ENCODE results near the gene FAM43A.

Gene FAM43A

DNA sequence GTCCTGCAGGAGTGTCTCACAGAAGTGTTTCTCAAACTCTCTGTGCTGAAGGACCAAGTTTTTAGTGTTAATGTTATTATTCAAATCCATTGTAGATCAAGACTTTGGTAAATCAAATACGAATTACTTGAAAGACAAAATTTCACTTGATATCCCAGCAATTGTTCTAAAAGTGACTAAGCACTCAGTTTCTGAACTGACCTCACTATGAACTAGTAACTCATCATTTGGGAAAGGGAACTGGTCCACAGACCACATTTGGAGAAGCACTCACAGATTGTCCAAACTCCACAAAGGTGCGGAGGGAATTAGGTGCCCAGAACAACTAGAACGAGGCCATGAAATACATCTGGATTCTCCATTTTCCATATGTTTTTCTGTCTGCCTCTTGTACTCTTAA is 25.6 kb downstream of the FAM43A start:
- peaks cover 9% of the 10 kb centered on the region for H3K4me1 ChIP-seq (ENCODE audit: insufficient read depth, insufficient read length)
- no peak overlapping the region for H3K4me3 ChIP-seq (ENCODE audit: insufficient read length, low read depth)
- TF ChIP-seq SUZ12 (IDR thresholded peaks at IDR 0.05; ENCODE audit: extremely low read depth, insufficient read depth, insufficient read length), result no peak
- TF ChIP-seq YY1 (IDR thresholded peaks at IDR 0.05; ENCODE audit: insufficient read depth, insufficient read length), result no peak
- no peak for TF ChIP-seq ZNF274 (IDR thresholded peaks at IDR 0.05; ENCODE audit: low read depth, low read length)
- no peaks in the 10 kb centered on the region for H3K9me3 ChIP-seq (ENCODE audit: insufficient read depth, low read length)
- no peak for DNase-seq (ENCODE audit: low read depth, low spot score)
- H3K9ac ChIP-seq (ENCODE audit: insufficient read length, low read depth), result no peak overlapping the region
- H3K27me3 ChIP-seq (ENCODE audit: insufficient read depth, insufficient read length), result peaks cover 3% of the 10 kb centered on the region
- H3K36me3 ChIP-seq (ENCODE audit: insufficient read depth, insufficient read length, low read length), result no peaks in the 10 kb centered on the region

DNA sequence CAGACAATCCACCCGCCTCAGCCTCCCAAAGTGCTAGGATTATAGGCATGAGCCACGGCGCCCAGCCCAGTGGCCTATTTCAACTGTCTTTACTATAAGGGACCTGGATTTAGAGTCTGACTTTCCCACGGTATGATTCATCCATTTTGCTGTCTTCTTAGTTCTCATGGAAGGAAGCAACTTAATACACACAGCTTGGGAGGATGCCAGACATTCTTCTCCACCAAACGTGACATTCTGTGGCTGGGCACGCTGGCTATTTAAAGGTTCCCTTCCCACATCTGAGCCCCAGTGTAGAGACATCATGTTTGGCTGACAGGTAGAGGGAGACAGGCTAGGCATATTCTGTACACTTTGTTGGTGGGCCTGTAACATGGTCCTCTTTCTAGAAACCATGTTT is 26.2 kb downstream of the FAM43A start:
- DNase-seq (ENCODE audit: low read depth, low spot score), result no peak
- peaks cover 3% of the 10 kb centered on the region for H3K27me3 ChIP-seq (ENCODE audit: insufficient read depth, insufficient read length)
- no peak for TF ChIP-seq SUZ12 (IDR thresholded peaks at IDR 0.05; ENCODE audit: extremely low read depth, insufficient read depth, insufficient read length)
- no peak for TF ChIP-seq ZNF274 (IDR thresholded peaks at IDR 0.05; ENCODE audit: low read depth, low read length)
- no peak for TF ChIP-seq YY1 (IDR thresholded peaks at IDR 0.05; ENCODE audit: insufficient read depth, insufficient read length)

DNA sequence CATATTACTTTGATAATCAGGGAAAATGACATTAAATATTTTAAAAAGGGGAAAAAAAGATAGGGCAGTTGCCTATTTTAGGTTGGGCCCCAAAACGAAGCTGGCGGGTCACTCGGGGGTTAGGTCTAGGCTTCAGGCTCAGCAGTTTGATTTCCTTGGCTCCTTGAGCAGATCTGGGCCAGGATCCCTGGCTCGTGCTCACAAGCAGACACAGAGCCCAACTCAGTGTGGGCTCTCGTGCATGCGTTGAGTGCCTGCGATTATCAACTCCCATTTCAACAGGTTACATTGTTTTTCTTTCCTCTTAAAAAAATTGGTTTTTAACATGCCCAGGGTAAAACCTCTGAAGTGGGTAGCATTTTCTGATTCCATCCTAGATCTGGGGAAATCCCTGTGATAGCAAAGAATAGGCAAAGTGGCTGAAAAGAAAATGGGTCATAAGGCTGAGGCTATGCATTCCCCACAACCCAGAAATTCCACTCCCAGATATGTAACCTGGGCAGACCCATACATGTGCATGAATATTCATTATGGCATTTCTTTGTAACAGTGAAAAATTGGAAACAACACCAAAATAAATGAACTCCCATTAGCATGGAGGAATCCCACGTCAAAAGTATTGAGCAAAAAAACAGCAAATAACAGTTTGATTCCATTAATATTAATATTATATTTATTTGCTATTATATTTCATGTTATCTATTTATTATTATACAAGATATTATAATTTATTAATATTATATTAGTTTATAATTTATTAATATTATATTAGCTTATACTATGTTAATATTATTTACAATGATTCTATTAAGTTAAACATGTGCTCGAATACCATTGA is 27.8 kb downstream of the FAM43A start:
- Histone ChIP-seq H3K9me3 (ENCODE audit: insufficient read depth, low read length) (no peaks in the 10 kb centered on the region), H3K4me3 (ENCODE audit: insufficient read length, low read depth) (no peak overlapping the region), H3K27me3 (ENCODE audit: insufficient read depth, insufficient read length) (no peaks in the 10 kb centered on the region), H3K4me1 (ENCODE audit: insufficient read depth, insufficient read length) (no peaks in the 10 kb centered on the region), H3K9ac (ENCODE audit: insufficient read length, low read depth) (no peak overlapping the region), H3K36me3 (ENCODE audit: insufficient read depth, insufficient read length, low read length) (no peaks in the 10 kb centered on the region)
- DNase-seq (ENCODE audit: low read depth, low spot score), result no peak
- TF ChIP-seq SUZ12 (IDR thresholded peaks at IDR 0.05; ENCODE audit: extremely low read depth, insufficient read depth, insufficient read length) (no peak), YY1 (IDR thresholded peaks at IDR 0.05; ENCODE audit: insufficient read depth, insufficient read length) (no peak), ZNF274 (IDR thresholded peaks at IDR 0.05; ENCODE audit: low read depth, low read length) (no peak)

More for the DNA sequence above, 26.2 kb downstream of the FAM43A start:
- no peak overlapping the region for H3K4me3 ChIP-seq (ENCODE audit: insufficient read length, low read depth)
- no peaks in the 10 kb centered on the region for H3K9me3 ChIP-seq (ENCODE audit: insufficient read depth, low read length)
- H3K9ac ChIP-seq (ENCODE audit: insufficient read length, low read depth), result no peak overlapping the region
- no peaks in the 10 kb centered on the region for H3K36me3 ChIP-seq (ENCODE audit: insufficient read depth, insufficient read length, low read length)
- H3K4me1 ChIP-seq (ENCODE audit: insufficient read depth, insufficient read length), result peaks cover 3% of the 10 kb centered on the region

DNA sequence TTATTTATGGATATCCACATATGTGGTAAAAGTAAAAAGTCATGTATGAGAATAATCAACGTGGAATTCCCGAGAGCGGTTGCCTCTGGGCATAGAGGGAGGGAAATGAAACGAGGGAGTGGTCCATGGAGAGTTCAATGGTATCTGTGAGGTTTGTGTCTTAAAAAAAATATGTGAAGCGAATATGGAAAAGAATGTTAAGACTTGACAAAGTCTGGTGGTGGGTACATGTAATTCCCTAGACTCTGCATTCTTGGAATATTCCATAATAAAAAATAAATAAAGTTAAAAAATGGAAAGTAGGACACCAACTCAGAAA is 28.4 kb downstream of the FAM43A start:
- Histone ChIP-seq H3K4me3 (ENCODE audit: insufficient read length, low read depth) (no peak overlapping the region), H3K36me3 (ENCODE audit: insufficient read depth, insufficient read length, low read length) (no peaks in the 10 kb centered on the region), H3K9me3 (ENCODE audit: insufficient read depth, low read length) (no peaks in the 10 kb centered on the region), H3K4me1 (ENCODE audit: insufficient read depth, insufficient read length) (no peaks in the 10 kb centered on the region), H3K27me3 (ENCODE audit: insufficient read depth, insufficient read length) (no peaks in the 10 kb centered on the region), H3K9ac (ENCODE audit: insufficient read length, low read depth) (no peak overlapping the region)
- TF ChIP-seq SUZ12 (IDR thresholded peaks at IDR 0.05; ENCODE audit: extremely low read depth, insufficient read depth, insufficient read length) (no peak), ZNF274 (IDR thresholded peaks at IDR 0.05; ENCODE audit: low read depth, low read length) (no peak), YY1 (IDR thresholded peaks at IDR 0.05; ENCODE audit: insufficient read depth, insufficient read length) (no peak)
- DNase-seq (ENCODE audit: low read depth, low spot score), result no peak

DNA sequence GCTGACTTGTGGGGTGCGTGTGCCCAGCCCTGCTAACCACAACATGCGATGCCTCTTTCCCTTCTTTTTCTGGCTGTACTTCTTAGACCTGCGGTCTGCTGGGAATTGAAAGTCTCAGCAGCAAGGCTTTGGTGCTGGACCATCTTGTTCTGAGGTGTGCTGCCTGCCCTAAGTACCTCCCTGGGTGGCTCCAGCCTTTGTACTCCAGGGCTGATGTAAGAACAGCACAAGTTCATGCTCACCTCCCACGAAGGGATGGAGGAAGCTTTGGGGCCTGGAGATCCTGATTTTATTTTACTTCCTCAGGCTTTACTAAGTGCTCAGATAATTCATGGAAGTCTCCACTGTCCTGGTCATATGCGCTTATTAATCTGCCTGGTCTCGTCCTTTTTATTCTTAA is 28.9 kb downstream of the FAM43A start:
- Histone ChIP-seq H3K4me1 (ENCODE audit: insufficient read depth, insufficient read length) (no peaks in the 10 kb centered on the region), H3K9ac (ENCODE audit: insufficient read length, low read depth) (no peak overlapping the region), H3K27me3 (ENCODE audit: insufficient read depth, insufficient read length) (no peaks in the 10 kb centered on the region), H3K4me3 (ENCODE audit: insufficient read length, low read depth) (no peak overlapping the region), H3K9me3 (ENCODE audit: insufficient read depth, low read length) (no peaks in the 10 kb centered on the region), H3K36me3 (ENCODE audit: insufficient read depth, insufficient read length, low read length) (no peaks in the 10 kb centered on the region)
- no peak for DNase-seq (ENCODE audit: low read depth, low spot score)
- no peak for TF ChIP-seq YY1 (IDR thresholded peaks at IDR 0.05; ENCODE audit: insufficient read depth, insufficient read length)
- TF ChIP-seq SUZ12 (IDR thresholded peaks at IDR 0.05; ENCODE audit: extremely low read depth, insufficient read depth, insufficient read length), result no peak
- TF ChIP-seq ZNF274 (IDR thresholded peaks at IDR 0.05; ENCODE audit: low read depth, low read length), result no peak

DNA sequence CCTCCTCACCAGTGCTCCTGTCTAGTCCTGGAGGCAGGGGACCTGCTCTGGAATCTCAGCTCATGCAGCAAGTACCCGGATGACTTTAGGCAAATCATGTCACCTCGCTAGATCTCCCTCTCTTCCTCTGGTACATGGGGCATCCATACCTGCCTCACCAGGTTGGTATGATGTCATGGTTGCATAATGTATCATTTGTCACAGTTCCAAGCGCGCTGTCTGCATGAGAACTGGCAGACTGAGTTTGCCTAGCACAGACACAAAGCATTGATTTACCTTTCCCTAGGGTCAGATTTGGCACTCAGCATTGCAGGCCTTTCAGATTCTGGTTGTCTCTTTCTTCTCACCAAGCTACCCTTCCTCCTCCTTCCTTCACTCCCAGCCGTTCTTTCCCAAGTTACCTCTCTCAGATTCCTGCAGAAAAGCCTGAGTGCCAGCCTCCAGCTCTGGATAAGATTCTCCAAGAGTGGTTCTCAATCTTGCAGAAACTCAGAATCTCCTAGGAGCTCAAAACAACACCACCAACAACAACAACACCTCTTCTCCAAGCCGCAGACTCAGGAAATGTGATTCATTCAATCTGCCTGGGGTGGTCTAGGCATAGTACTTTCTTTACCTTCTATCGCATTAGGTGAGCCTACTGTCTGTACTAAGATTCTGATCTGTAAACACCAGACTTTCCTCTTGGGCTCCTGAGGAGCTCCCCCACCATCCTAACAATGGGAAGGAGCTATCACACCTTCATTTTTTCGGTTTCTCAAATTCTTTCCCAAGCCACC is 29.5 kb downstream of the FAM43A start:
- Histone ChIP-seq H3K27me3 (ENCODE audit: insufficient read depth, insufficient read length) (no peaks in the 10 kb centered on the region), H3K9ac (ENCODE audit: insufficient read length, low read depth) (no peak overlapping the region), H3K36me3 (ENCODE audit: insufficient read depth, insufficient read length, low read length) (no peaks in the 10 kb centered on the region), H3K4me3 (ENCODE audit: insufficient read length, low read depth) (no peak overlapping the region), H3K9me3 (ENCODE audit: insufficient read depth, low read length) (no peaks in the 10 kb centered on the region), H3K4me1 (ENCODE audit: insufficient read depth, insufficient read length) (no peaks in the 10 kb centered on the region)
- no peak for DNase-seq (ENCODE audit: low read depth, low spot score)
- TF ChIP-seq SUZ12 (IDR thresholded peaks at IDR 0.05; ENCODE audit: extremely low read depth, insufficient read depth, insufficient read length) (no peak), YY1 (IDR thresholded peaks at IDR 0.05; ENCODE audit: insufficient read depth, insufficient read length) (no peak)

DNA sequence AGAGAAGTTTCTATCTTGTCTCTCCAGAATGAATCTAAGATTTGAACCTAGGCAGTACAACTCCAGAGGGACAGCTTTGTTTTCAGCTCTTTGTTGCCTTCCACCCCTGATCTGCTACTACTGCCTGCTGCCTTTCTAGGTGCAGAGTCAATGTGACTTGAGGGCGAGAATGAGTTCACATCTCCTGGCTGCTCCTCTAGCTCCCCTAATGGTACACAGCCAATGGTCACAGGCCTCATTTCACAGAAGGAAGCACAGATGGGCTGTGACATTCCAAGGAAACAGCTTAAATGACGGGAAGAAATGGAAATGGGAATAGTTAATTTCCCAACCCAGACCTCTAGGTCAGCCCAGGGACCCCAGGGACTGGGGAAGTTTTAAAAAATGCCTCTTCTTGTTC is 32.4 kb downstream of the FAM43A start:
- H3K4me3 ChIP-seq (ENCODE audit: insufficient read length, low read depth), result no peak overlapping the region
- no peaks in the 10 kb centered on the region for H3K27me3 ChIP-seq (ENCODE audit: insufficient read depth, insufficient read length)
- no peaks in the 10 kb centered on the region for H3K36me3 ChIP-seq (ENCODE audit: insufficient read depth, insufficient read length, low read length)
- H3K9ac ChIP-seq (ENCODE audit: insufficient read length, low read depth), result no peak overlapping the region
- no peak for DNase-seq (ENCODE audit: low read depth, low spot score)
- H3K9me3 ChIP-seq (ENCODE audit: insufficient read depth, low read length), result no peaks in the 10 kb centered on the region
- no peak for TF ChIP-seq SUZ12 (IDR thresholded peaks at IDR 0.05; ENCODE audit: extremely low read depth, insufficient read depth, insufficient read length)
- TF ChIP-seq ZNF274 (IDR thresholded peaks at IDR 0.05; ENCODE audit: low read depth, low read length), result no peak
- TF ChIP-seq YY1 (IDR thresholded peaks at IDR 0.05; ENCODE audit: insufficient read depth, insufficient read length), result no peak
- no peaks in the 10 kb centered on the region for H3K4me1 ChIP-seq (ENCODE audit: insufficient read depth, insufficient read length)
